ENCODE measurements around the gene AP3B1. TPM values are rescaled to one million over a fixed set of nuclear protein-coding genes. Genes with fewer than 3 reads are reported as not detected.

The AP3B1 gene
- 59.6 and 70.5 TPM in 2 replicates for total RNA-seq (2014; rRNA removed; shearing (Covaris generic))

- peak; percentile 99 for DNase-seq (ENCODE audit: low spot score)
Observed at GRCh38 chr5:78294248-78295034, at the start of gene AP3B1. AP3B1 (minus strand) TSS chr5:78294698; CDS start chr5:78294579, 119 bp downstream.

- DNase-seq (ENCODE audit: low spot score): no peak
Observed at GRCh38 chr5:78341440-78341839, 46.9 kb upstream of the AP3B1 start.

- no peak for DNase-seq (ENCODE audit: low spot score)
Observed at GRCh38 chr5:78339617-78340436, 45.3 kb upstream of the AP3B1 start.

- DNase-seq (ENCODE audit: low spot score): no peak
Observed at GRCh38 chr5:78336698-78337097, 42.2 kb upstream of the AP3B1 start.

- DNase-seq (ENCODE audit: low spot score): no peak
Observed at GRCh38 chr5:78335976-78336375, 41.5 kb upstream of the AP3B1 start.

- no peak for DNase-seq (ENCODE audit: low spot score)
Observed at GRCh38 chr5:78334811-78335210, 40.3 kb upstream of the AP3B1 start.

GRCh38 chr5:78331523-78332080 is 37.1 kb upstream of the AP3B1 start:
- DNase-seq (ENCODE audit: low spot score): no peak

GRCh38 chr5:78328585-78329173 is 34.2 kb upstream of the AP3B1 start:
- DNase-seq (ENCODE audit: low spot score): no peak

GRCh38 chr5:78327761-78328510 is 33.4 kb upstream of the AP3B1 start:
- DNase-seq (ENCODE audit: low spot score): no peak

GRCh38 chr5:78326930-78327329 is 32.4 kb upstream of the AP3B1 start:
- DNase-seq (ENCODE audit: low spot score): no peak

GRCh38 chr5:78323241-78323640 is 28.7 kb upstream of the AP3B1 start:
- no peak for DNase-seq (ENCODE audit: low spot score)

GRCh38 chr5:78320401-78320800 is 25.9 kb upstream of the AP3B1 start:
- DNase-seq (ENCODE audit: low spot score): no peak

GRCh38 chr5:78318337-78318736 is 23.8 kb upstream of the AP3B1 start:
- no peak for DNase-seq (ENCODE audit: low spot score)

- DNase-seq (ENCODE audit: low spot score): no peak
Observed at GRCh38 chr5:78317515-78317914, 23.0 kb upstream of the AP3B1 start.

- DNase-seq (ENCODE audit: low spot score): no peak
Observed at GRCh38 chr5:78308703-78309102, 14.2 kb upstream of the AP3B1 start.

GRCh38 chr5:78300464-78301045 is 6.1 kb upstream of the AP3B1 start:
- DNase-seq (ENCODE audit: low spot score): no peak

- peak; percentile 10 for DNase-seq (ENCODE audit: low spot score)
Observed at GRCh38 chr5:78295035-78295961, 800 bp upstream of the AP3B1 start.

- DNase-seq (ENCODE audit: low spot score): peak; percentile 6
Observed at GRCh38 chr5:78293851-78294247, 649 bp downstream of the AP3B1 start.

- DNase-seq (ENCODE audit: low spot score): no peak
Observed at GRCh38 chr5:78291687-78292086, 2.8 kb downstream of the AP3B1 start.

GRCh38 chr5:78289911-78290310 is 4.6 kb downstream of the AP3B1 start:
- DNase-seq (ENCODE audit: low spot score): no peak
